NCI-H774 (cell line): ENCODE measurements around the gene MAGI2.

ENCODE experiments used
- DNase-seq: peaks from one replicate; lab custom pipeline; 2025; lab: John Stamatoyannopoulos, UW

Gene MAGI2

GRCh38 chr7:78718212-78718611, 735.3 kb downstream of the MAGI2 start:
- no peak for DNase-seq

DNA sequence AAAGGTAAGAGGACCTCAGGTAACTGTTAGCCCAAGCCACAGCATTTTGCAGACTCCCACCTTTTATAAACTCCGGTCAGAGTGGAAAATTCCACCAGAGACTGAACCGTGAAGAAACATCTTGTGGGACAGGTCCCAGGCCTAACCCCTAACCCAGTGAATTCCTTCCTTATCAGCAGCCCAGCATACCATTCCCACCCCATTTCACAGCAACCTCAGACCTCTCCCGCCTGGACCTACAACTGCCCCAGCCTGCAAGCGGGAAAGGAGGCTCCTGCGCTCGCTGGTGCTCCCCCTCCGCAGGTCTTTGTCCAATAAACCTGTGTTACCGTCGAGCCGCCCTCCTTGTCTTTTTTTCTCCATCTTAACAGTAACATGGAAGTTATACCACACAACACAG, 736.6 kb downstream of the MAGI2 start:
- no peak for DNase-seq

DNA sequence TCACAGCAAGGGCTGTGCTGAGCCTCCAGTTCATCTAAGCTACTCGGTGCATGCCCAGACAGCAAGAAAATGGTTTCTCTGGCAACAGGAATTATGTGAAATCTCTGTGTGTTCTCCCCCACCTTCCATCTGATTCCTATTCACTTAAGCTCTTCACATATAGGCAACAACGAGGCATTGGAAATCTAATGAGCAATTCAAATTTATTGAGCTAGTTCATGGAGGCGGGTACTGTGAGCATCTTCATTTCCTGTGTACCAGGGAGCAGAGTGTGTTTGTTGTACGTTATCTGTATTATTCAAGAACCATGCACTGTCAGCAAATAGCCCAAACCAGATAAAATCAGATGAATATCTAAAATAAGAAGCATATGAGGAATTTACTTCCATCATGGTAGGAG, 739.1 kb downstream of the MAGI2 start:
- no peak for DNase-seq

GRCh38 chr7:78712111-78712510, 741.4 kb downstream of the MAGI2 start:
- no peak for DNase-seq

GRCh38 chr7:78709658-78710057, 743.8 kb downstream of the MAGI2 start:
- no peak for DNase-seq

- DNase-seq: no peak
Observed at GRCh38 chr7:78704504-78704903, 749.0 kb downstream of the MAGI2 start.

- DNase-seq: no peak
Observed at GRCh38 chr7:78703391-78703790, 750.1 kb downstream of the MAGI2 start.

DNA sequence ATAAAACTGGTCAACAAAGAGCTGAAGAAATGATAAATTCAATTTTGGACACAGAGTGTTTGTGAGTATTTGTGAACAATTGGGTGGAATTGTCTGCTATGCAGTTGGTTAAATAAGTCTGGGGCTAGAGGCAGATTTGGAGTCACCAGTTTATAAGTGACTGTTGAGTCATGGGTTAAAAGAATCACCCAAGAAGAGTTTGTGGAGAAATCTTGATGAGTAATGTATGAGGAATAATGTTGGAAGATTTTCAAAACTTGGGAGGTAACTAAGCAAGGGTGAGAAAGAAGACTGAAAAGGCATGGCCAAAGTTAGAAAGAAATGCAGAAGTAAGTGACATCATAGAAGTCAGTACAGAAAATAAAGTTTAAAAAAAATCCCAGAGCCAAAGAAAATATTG, 750.7 kb downstream of the MAGI2 start:
- DNase-seq: no peak

GRCh38 chr7:78695826-78696225, 757.6 kb downstream of the MAGI2 start:
- no peak for DNase-seq

GRCh38 chr7:78691584-78691983, 761.9 kb downstream of the MAGI2 start:
- DNase-seq: no peak

- no peak for DNase-seq
Observed at GRCh38 chr7:78690174-78690573, 763.3 kb downstream of the MAGI2 start.

DNA sequence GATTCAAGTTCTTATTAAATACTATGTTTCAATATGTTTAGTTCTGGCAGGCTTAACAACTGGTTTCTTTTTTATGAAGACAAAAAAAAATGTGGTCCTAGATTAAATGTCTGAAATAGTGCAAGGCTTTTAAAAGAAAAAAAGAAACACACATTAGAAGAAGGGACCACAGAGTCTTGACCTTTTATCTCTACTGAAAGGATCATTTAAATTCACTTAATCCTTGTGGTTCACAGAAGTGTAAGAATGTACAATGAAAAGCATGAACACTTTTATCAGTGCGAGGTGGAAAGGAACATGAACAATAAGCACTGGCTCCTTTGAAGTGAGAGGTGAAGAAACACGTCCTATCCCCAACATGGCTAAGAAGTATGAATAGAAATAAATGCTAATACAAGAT, 765.1 kb downstream of the MAGI2 start:
- DNase-seq: no peak

DNA sequence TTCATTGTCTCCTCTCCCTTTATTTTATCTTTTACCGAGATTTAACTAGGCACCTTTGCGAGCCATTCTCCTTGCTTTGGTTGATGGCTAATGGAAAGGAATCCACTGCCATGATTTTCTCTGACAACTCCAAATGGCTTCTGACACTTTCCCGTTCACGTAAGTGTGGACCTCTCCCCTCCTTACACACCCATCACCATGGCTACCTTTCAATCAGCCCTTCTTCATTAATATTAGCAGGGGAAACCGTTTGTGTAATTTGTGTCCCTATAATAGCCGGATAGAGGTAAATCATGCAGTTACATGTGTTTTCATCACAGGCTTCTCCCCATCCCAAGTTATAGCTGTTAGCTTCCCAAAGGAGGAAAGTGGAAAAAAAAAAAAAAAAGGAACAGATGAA, 767.3 kb downstream of the MAGI2 start:
- no peak for DNase-seq

GRCh38 chr7:78684201-78684600, 769.3 kb downstream of the MAGI2 start:
- DNase-seq: no peak

DNA sequence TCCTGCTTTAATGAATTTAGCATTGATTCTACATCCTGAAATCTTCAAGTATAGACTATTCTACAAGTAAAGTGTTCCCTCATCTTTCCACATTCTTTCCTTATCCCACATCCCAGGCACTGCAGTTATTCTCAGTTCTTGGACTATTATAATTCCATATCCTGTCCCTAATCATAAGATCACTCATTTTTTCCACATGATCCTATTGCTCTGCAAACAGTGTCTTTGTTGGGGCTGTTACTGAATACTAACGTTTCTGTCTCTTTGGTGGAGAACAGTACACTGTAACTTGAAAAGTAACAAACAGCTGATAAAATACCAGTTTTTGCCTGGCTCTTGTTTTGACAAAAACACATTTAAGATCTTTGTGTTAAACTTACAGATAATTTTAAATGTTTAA, 769.9 kb downstream of the MAGI2 start:
- DNase-seq: no peak

DNA sequence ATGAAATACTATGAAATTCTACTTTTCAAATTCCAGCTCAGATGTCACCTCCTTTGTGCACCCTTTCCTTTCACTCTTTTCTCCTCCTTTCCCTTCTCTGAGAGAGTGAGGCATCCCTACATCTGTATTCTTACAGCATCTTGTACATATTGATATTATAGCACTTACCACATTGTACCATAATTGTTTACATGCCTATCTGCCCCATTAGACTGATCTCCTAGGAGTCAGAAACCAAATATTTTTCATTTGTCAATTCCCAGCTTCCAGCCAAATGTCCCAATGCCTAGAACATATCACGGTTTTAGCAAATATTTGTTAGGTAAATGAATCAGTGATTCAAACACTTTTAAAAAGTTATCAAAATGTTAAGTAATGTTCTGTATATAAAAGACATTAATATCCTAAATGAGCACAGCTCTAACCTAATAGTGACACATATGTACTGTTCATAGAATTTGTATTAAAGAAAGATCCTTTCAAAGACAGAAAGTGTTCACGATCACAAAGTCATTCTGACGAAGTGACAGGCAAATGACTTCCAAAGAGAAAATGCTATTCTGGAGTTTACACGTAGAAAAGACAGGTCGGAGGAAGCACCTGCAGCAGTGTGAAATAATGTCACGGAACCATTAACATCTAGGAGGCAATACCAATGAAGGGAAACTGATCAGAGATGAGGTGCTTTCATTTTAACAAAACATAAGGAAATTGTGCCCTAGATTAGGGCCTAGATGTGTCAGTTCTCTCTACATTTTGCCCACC, 774.2 kb downstream of the MAGI2 start:
- DNase-seq: no peak

GRCh38 chr7:78677391-78677790, 776.1 kb downstream of the MAGI2 start:
- no peak for DNase-seq

- no peak for DNase-seq
Observed at GRCh38 chr7:78675511-78675910, 778.0 kb downstream of the MAGI2 start.

DNA sequence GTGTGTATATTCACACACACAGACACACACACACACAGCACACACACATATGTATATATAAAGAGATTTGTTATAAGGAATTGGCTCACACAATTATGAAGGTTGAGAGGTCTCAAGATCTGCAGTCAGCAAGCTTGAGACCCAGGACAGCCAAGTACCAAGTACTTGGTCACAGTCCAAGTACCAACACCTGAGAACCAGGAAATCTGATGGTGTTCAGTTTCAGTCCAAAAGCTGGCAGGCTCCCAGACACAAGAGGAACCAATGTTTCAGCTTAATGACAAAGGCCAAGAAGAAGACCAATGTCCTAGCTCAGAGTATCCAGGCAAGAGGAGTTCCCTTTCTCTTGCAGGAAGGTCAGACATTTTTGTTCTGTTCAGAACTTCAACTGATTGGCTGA, 780.2 kb downstream of the MAGI2 start:
- DNase-seq: no peak

GRCh38 chr7:78662939-78663338, 790.5 kb downstream of the MAGI2 start:
- no peak for DNase-seq

DNA sequence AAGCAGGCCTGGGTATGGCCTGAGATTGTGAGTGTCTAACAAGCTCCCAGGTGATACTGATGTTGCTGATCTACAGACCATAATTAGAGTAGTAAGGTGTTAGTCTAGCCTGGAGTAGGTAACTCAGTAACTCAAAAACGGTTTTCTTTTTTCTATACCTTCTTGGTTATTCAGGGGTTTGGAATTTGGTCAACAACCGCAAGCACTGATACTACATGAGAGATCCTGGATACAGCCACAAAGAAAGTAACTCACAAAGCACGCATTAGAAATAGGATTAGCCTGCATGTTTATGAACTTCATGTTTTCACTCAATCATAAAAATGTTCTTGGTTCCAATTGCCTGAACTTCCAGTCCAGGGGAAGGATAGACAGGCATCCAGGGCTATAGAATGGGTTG, 803.5 kb downstream of the MAGI2 start:
- DNase-seq: no peak

GRCh38 chr7:78649236-78649635, 804.2 kb downstream of the MAGI2 start:
- no peak for DNase-seq

DNA sequence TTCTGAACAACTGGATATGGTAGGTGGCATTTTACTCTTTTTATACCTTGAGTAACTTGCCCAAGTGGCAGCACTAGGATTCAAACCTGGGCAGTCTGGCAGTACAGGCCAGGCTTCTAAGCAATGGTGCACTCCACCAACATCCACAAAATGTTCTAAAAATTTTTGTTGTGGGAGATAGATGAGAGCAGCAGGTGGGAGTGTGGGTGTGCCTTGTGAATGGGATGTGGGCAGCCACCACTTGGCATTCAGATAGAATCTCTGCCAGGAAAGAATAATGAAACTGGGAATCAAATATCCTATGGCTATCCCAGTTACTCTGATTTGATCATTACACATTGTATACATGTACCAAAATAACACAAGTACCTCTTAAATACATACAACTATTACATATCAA, 810.7 kb downstream of the MAGI2 start:
- no peak for DNase-seq

- no peak for DNase-seq
Observed at GRCh38 chr7:78638364-78638763, 815.1 kb downstream of the MAGI2 start.
